Glomerular endothelial cell (primary cell): ENCODE data around the gene CASP10. TPM values are rescaled to one million over a fixed set of nuclear protein-coding genes. Genes with fewer than 3 reads are reported as not detected.

Experiments
- DNase-seq: peaks from one replicate; pipeline ENCODE4 v3.0.0-alpha.2; 2011; ENCODE audit warnings: low read depth, low spot score; ENCODE audit errors: extremely low read depth
- total RNA-seq: library from RNA; depleted of rRNA; stranded (reverse); fragments of >200 nt; gene quantifications from 2 replicates; pipeline ENCODE4 v1.2.3, GENCODE V29; 2015

The CASP10 gene
- total RNA-seq, 1 donor from 2014 or later, result 42.1 TPM

DNA sequence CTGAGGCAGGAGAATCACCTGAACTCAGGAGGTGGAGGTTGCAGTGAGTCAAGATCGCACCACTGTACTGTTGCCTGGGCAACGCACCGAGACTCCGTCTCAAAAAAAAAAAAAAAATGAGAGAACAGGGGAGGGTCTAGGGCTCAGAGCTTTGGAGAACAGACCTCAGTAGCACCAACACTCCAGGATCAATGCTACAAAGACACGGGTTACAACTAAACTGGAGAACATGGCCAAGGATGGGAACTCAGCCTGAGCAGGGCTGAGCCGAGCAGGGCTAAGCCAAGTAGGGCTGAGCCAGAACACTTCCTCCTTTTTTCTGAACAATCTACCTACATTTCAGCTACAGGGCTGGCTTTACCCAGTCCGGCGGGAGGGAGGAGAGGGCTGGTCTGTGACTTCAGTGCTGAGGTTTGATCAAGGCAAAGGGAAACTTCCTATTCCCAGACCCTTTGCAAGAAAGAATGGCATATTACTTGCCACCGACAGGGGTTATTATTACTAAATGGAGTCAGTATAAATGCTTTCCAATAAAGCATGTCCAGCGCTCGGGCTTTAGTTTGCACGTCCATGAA is 74.5 kb downstream of the CASP10 start:
- DNase-seq, result no peak

DNA sequence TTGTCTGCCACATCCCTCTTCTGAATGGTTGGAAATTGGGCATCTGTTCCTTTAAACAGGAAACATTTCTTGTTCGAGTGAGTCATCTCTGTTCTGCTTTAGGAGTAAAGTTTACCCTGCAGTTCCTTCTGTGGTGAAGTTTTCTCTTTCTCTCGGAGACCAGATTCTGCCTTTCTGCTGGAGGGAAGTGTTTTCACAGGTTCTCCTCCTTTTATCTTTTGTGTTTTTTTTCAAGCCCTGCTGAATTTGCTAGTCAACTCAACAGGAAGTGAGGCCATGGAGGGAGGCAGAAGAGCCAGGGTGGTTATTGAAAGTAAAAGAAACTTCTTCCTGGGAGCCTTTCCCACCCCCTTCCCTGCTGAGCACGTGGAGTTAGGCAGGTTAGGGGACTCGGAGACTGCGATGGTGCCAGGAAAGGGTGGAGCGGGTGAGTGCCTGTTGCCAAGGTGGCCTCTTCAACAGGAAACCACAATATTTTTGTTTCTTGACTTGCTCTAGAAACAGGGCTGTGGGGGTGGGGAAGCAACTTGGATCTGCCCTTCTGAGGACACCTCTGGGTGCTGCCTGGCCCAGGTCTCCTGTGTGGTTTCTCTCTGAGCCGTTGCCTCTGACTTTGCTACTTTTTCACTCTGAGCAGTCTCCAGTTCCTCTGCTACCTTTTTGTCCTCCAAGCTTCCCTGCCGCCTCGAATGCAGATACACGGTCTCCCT is 75.2 kb downstream of the CASP10 start:
- peak; percentile 75 for DNase-seq

DNA sequence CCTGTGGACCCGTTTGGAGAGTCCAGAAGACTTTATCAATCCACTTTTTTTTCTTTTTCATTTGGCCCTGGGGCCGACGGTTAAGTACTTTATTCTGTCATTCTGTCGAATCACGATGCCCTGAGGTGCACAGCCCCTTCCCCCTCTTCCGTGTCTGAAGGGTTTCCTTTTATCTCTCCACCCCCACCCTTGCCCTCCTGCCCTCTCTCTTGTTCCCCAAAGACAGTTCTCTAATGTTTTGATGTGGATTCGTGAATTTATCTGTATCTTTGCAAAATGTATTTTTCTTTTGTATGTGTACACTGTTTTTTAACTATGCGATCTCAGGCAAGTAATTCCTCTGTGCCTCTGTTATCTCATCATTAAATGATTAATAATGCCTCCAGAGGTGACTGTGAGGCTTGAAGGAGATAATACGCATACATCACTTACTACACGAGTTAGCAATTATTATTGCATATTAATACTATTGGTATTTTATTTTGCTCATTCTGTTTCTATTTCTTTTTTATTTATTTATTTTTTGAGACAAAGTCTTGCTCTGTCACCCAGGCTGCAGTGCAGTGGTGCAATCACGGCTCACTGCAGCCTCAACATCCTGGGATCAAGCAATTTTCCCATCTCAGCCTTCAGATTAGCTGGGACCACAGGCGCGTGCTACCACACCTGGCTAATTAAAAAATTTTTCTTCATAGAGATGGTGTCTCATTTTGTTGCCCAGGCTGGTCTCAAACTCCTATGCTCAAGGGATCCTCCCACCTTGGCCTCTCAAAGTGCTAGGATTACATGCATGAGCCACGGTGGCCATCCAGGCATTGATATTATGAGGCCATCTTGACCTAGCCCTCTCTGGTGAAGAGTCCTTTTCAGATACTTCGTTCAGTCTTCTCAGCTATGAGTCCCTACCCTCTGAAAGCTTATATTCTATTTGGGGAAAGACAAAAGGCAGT is 76.0 kb downstream of the CASP10 start:
- no peak for DNase-seq

GRCh38 chr2:201260302-201260800 is 77.4 kb downstream of the CASP10 start, which contains the start of gene CASP8:
Gene CASP8 (plus strand): TSS chr2:201260536. CDS start chr2:201266487, 5,951 bp downstream.
- DNase-seq, result no peak

GRCh38 chr2:201261471-201261870 is 78.5 kb downstream of the CASP10 start:
- DNase-seq, result no peak

GRCh38 chr2:201261906-201262305 is 79.0 kb downstream of the CASP10 start:
- no peak for DNase-seq

- DNase-seq, result no peak
Observed at GRCh38 chr2:201262718-201263117, 79.8 kb downstream of the CASP10 start.

DNA sequence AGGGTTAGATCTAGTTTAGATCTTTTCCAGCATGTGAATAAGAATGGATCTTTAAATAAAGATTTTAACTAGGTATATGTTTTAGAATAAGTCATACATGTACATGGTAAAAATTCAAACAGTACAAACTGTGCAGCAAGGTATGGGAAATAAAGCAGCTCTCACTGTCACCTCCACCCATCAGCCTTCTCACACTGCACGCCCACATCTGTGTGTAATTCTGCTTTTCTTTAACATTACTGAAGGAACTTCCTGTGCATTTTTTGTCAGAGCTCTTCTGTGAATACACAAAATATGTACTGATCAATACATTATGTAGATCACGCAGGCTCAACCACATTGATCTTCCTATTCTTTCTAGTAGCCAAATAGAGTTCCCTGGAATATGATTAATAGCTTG is 80.8 kb downstream of the CASP10 start:
- DNase-seq, result no peak

DNA sequence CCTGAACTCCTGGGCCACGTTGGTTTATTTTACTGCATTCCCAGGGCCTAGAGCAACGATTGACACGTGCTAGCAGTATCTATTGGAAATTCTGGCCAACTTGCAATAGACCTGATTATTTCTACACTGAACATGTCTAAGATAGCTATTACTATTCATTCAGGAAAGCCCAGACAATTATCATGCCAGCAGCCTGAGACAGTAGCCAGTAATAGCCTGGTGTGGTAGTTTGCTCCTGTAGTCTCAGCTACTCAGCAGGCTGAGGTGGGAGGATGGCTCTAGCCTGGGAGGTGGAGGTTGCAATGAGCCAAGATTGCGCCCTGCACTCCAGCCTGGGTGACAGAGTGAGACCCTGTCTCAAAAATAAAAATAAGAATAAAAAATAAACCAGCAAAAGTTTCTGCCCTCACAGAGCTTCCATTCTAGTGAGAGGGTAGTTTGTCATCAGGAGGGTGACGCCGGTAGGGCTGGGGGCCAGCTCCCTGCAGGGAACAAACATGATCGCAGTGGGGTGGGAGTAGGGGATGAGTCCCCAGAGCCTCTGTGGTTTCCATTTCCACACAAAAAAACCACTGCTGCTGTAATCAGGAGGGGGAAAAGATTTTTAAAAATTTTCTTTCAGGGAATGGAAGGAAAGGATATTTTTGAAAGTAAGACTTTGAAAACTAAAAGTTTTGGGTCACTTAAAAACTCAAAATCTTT is 81.7 kb downstream of the CASP10 start:
- DNase-seq, result no peak

DNA sequence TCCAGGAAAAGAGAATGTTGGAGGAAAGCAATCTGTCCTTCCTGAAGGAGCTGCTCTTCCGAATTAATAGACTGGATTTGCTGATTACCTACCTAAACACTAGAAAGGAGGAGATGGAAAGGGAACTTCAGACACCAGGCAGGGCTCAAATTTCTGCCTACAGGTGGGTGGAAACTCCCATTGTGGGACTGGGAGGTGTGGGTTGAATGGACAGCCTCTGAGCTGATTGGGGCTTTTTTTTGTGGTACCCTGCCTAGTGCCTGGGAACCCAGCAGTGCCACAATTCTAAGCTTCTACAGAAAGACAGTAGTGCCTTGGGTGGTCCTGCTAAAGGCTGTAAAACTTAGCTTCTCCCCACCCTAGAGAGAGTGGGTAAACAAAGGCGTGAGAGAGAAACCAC is 83.7 kb downstream of the CASP10 start:
- DNase-seq, result no peak

DNA sequence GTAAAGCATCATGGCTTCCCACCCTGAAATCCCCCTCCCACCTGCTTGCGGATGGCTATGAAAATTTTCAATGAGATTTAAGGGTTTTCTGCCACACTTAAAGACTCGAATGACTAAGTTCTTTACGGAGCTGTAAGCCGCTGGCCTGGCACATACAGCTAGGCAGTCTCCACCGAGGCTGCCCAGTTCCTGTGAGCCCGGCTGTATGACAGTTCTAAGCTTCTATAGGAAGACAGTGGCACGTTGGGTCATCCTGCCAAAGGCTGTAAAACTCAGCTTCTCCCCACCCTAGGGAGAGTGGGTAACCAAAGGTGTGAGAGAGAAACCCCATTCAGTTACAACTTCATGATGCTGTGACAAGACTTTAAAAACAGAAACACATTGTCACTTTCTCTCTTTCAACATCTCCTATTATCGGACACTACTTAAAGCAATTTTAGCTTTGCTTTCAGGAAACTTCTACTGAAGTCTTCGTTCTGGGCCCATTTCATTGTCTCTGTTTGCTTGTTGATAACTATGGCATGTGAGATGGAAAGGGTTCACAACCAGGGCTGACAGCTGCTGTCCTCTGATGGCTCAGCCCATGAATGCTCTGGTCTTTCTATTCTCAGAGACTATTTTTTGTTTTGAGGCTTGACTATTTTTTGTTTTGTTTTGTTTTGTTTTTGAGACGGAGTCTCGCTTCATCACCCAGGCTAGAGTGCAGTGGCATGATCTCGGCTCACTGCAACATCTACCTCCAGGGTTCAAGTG is 84.5 kb downstream of the CASP10 start:
- DNase-seq, result no peak

- no peak for DNase-seq
Observed at GRCh38 chr2:201269764-201270163, 86.8 kb downstream of the CASP10 start.

DNA sequence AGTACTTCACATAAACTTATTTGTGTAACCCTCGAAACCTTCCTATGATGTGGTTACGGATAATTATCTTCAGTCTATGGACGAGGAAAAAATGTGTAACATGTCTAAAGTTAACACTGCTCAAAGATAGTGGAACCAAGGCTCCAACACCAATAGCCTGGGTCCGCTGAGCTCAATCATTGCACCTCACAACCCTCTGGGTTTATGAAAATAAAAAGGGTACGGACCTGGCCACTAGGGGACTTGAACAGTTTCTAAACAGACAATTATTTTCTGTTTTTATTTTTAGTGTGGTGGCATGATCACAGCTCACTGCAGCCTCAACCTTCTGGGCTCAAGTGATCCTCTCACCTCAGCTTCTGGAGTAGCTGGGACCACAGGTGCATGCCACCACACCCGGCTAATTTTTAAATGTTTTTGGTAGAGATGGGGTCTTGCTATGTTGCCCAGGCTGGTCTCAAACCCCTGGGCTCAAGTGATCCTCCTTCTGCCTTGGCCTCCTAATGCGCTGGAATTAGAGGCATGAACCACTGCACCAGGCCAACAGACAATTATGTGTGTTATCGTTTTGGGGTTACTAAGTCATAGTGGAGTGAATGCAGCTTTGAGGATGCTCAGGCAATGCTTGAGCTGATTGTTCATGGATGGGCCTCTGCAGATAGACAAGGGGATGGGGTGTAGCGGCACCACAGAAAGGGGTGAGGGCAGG is 87.5 kb downstream of the CASP10 start:
- no peak for DNase-seq

DNA sequence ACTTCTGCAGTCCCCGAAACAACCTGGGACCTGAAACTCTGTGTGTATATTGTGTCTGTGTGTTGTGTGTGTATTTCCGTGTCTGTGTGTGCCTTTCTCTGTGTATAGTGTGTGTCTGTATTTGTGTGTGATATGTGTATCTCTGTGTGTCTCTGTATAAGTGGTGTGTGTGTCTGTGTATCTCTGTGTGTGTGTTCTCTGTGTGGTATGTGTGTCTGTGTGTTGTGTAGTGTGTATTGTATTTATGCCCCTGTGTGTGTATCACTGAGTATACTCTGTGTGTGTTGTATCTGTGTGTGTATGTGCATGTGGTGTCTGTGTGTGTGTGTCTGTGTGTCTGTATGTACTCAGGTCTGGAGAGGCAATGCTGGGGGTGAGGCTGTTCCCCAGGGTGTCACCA is 89.0 kb downstream of the CASP10 start:
- DNase-seq, result no peak

GRCh38 chr2:201273330-201273983 is 90.5 kb downstream of the CASP10 start:
- DNase-seq, result no peak

GRCh38 chr2:201275069-201275468 is 92.1 kb downstream of the CASP10 start:
- no peak for DNase-seq

GRCh38 chr2:201275990-201276389 is 93.0 kb downstream of the CASP10 start:
- DNase-seq, result no peak

GRCh38 chr2:201276511-201276910 is 93.6 kb downstream of the CASP10 start:
- no peak for DNase-seq
